GM12891 (cell line): Measurements from ENCODE around the gene SLC12A6.

Source experiments
- PAX5 ChIP-seq: IDR thresholded peaks from 2 replicates; pipeline ENCODE4 v1.6.1; 2011; ENCODE audit warnings: low read length, moderate library complexity, mild to moderate bottlenecking; ENCODE audit not compliant: insufficient read depth, severe bottlenecking
- POLR2A ChIP-seq: IDR thresholded peaks from 2 replicates; pipeline ENCODE4 v1.6.1; 2011; ENCODE audit warnings: low read depth, low read length, control low read depth
- POLR2AphosphoS5 ChIP-seq: IDR thresholded peaks from 2 replicates; pipeline ENCODE4 v1.6.1; 2011; ENCODE audit warnings: low read depth, low read length, control low read depth
- SPI1 ChIP-seq: IDR thresholded peaks from 2 replicates; pipeline ENCODE4 v1.6.1; 2011; ENCODE audit warnings: low read depth, low read length, control low read depth
- TAF1 ChIP-seq: IDR thresholded peaks from 2 replicates; pipeline ENCODE4 v1.6.1; 2011; ENCODE audit warnings: low read depth, low read length, control low read depth

DNA sequence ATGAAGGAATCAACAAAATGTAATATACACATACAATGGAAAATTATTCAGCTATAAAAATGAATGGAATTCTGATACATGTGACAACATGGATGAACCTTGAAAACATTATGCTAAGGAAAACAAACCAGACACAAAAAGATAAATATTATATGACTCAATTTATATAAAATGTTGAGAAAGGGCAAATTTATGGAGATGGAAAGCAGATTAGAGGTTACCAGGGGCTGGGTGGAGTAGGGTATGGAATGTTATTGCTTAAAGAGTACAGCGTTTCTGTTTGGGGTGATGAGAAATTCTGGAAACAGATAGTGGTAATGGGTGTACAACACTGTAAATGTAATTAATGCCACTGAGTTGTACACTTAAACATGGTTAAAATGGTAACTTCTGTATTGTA lies 61.9 kb downstream of the SLC12A6 start:
- TF ChIP-seq POLR2A, result no peak
- TF ChIP-seq POLR2AphosphoS5, result no peak
- no peak for TF ChIP-seq TAF1
- TF ChIP-seq SPI1, result no peak
- TF ChIP-seq PAX5, result no peak
